IMR-90 (cell line): ENCODE measurements around the gene CYFIP2. TPM values are rescaled to one million over a fixed set of nuclear protein-coding genes. Genes with fewer than 3 reads are reported as not detected.
"Not testable (repeated sequence)": the region's sequence is repeated elsewhere in the genome, so short reads cannot be mapped to it uniquely, and the experiment has no call there.

Experiments used
- ATAC-seq: fragments of 200-7000 bp; cut with Tn5 transposase; 2 replicates; pipeline ENCODE4 v1.9.1; 2020; ENCODE audit warnings: low read depth, mild to moderate bottlenecking, moderate library complexity
- BruUV-seq: library from RNA; stranded (reverse); fragments of 400-500 nt; replicated peaks from 2 replicates; lab custom pipeline; 2021; lab: Mats Ljungman, UMichigan
- CTCF ChIA-PET: fragments of 300-600 bp; formaldehyde crosslinking; extraction: SDS; loops from one replicate; lab custom pipeline; 2021; ENCODE audit warnings: antibody characterized with exemption; lab: Yijun Ruan, JAX
- POLR2A ChIA-PET: fragments of 300-600 bp; sonication (Branson Sonifier 250); formaldehyde crosslinking; loops from one replicate; lab custom pipeline; 2022; ENCODE audit warnings: antibody characterized with exemption; ENCODE audit not compliant: unreplicated experiment; lab: Charles Lee
- DNase-seq: peaks from one replicate; pipeline ENCODE4 v3.0.0; 2013
- H2AFZ ChIP-seq: replicated peaks from 2 replicates; pipeline ENCODE3; 2013; ENCODE audit warnings: low read length, mild to moderate bottlenecking; ENCODE audit not compliant: poor library complexity
- H2AK5ac ChIP-seq: 2 replicates; pipeline ENCODE4 v1.6.1; 2013; ENCODE audit warnings: low read depth, low read length, inconsistent platforms
- H2AK9ac ChIP-seq: replicated peaks from 2 replicates; pipeline ENCODE3; 2013; ENCODE audit warnings: mild to moderate bottlenecking, low read depth, low read length, moderate library complexity; ENCODE audit not compliant: poor library complexity
- H2BK120ac ChIP-seq: 2 replicates; pipeline ENCODE4 v1.6.1; 2013; ENCODE audit warnings: low read depth, low read length, inconsistent platforms
- H2BK15ac ChIP-seq: 3 replicates; pipeline ENCODE4 v1.6.1; 2013; ENCODE audit warnings: low read depth, low read length, inconsistent platforms
- H2BK20ac ChIP-seq: 2 replicates; pipeline ENCODE4 v1.6.1; 2013; ENCODE audit warnings: low read depth, mild to moderate bottlenecking, inconsistent platforms, low read length, moderate library complexity
- H2BK5ac ChIP-seq: 2 replicates; pipeline ENCODE4 v1.6.1; 2013; ENCODE audit warnings: mild to moderate bottlenecking, low read depth, low read length, inconsistent platforms; ENCODE audit not compliant: poor library complexity, severe bottlenecking
- H3K14ac ChIP-seq: replicated peaks from 2 replicates; pipeline ENCODE4 v1.6.1; 2013; ENCODE audit warnings: low read depth, low read length, inconsistent platforms
- H3K18ac ChIP-seq: 2 replicates; pipeline ENCODE4 v1.6.1; 2013; ENCODE audit warnings: low read depth, low read length, control low read depth
- H3K23ac ChIP-seq: 2 replicates; pipeline ENCODE4 v1.6.1; 2013; ENCODE audit warnings: low read depth, low read length, inconsistent platforms
- H3K27ac ChIP-seq: 2 replicates; pipeline ENCODE4 v1.5.1; 2013; ENCODE audit warnings: mild to moderate bottlenecking, control low read depth, low read length; ENCODE audit not compliant: insufficient read depth
- H3K27me3 ChIP-seq: 2 replicates; pipeline ENCODE4 v1.6.1; 2013; ENCODE audit warnings: low read length; ENCODE audit not compliant: control insufficient read depth, insufficient read depth
- H3K36me3 ChIP-seq: 2 replicates; pipeline ENCODE4 v1.6.1; 2013; ENCODE audit warnings: low read length, mixed read lengths; ENCODE audit not compliant: control insufficient read depth, insufficient read depth
- H3K4ac ChIP-seq: 2 replicates; pipeline ENCODE4 v1.6.1; 2013; ENCODE audit warnings: low read depth, low read length, inconsistent platforms
- H3K4me1 ChIP-seq: 2 replicates; pipeline ENCODE4 v1.6.1; 2013; ENCODE audit warnings: low read length, mixed read lengths; ENCODE audit not compliant: control insufficient read depth, insufficient read depth
- H3K4me2 ChIP-seq: 2 replicates; pipeline ENCODE4 v1.6.1; 2013; ENCODE audit warnings: low read depth, mild to moderate bottlenecking, control low read depth, low read length, moderate library complexity
- H3K4me3 ChIP-seq: 2 replicates; pipeline ENCODE4 v1.5.1; 2013; ENCODE audit warnings: low read depth, mild to moderate bottlenecking, control low read depth, low read length, moderate library complexity; ENCODE audit not compliant: insufficient read depth
- H3K56ac ChIP-seq: 2 replicates; pipeline ENCODE4 v1.6.1; 2013; ENCODE audit warnings: low read length, inconsistent platforms; ENCODE audit not compliant: insufficient read depth; ENCODE audit errors: extremely low read depth
- H3K79me1 ChIP-seq, 2 experiments: 2 replicates each; pipeline ENCODE4 v1.6.1; 2013; ENCODE audit warnings: low read length in 2 of 2, inconsistent platforms in 1 of 2, low read depth in 1 of 2
- H3K9ac ChIP-seq: 2 replicates; pipeline ENCODE4 v1.6.1; 2013; ENCODE audit warnings: low read depth, low read length, control low read depth
- H3K9me1 ChIP-seq: 2 replicates; pipeline ENCODE4 v1.6.1; 2013; ENCODE audit warnings: low read length, inconsistent platforms; ENCODE audit not compliant: insufficient read depth
- H3K9me3 ChIP-seq: 2 replicates; pipeline ENCODE4 v1.6.1; 2013; ENCODE audit warnings: low read length; ENCODE audit not compliant: control insufficient read depth, insufficient read depth
- H4K20me1 ChIP-seq: 2 replicates; pipeline ENCODE4 v1.6.1; 2013; ENCODE audit warnings: low read length, inconsistent platforms; ENCODE audit not compliant: insufficient read depth
- H4K5ac ChIP-seq: 2 replicates; pipeline ENCODE4 v1.6.1; 2013; ENCODE audit warnings: mild to moderate bottlenecking, low read depth, low read length, control low read depth
- H4K8ac ChIP-seq, 2 experiments: 2 replicates each; pipeline ENCODE4 v1.6.1; 2013; ENCODE audit warnings: low read depth in 2 of 2, low read length in 2 of 2, control low read depth in 1 of 2, inconsistent platforms in 1 of 2
- H4K91ac ChIP-seq: 2 replicates; pipeline ENCODE4 v1.6.1; 2013; ENCODE audit warnings: low read depth, low read length, inconsistent platforms; ENCODE audit not compliant: insufficient read depth
- BHLHE40 ChIP-seq: fragments of 150-350 bp; IDR thresholded peaks from 2 replicates; pipeline ENCODE4 v1.6.1; 2016; ENCODE audit warnings: mild to moderate bottlenecking, low read depth, low read length
- RAD21 ChIP-seq: IDR thresholded peaks from 2 replicates; pipeline ENCODE4 v1.6.1; 2012; ENCODE audit warnings: low read length, improper control_type of control experiment
- WGBS, 2 experiments: methylation state at CpG; one replicate each; pipeline versions ENCODE4 v1.1.5 to v1.1.7; 2013; ENCODE audit warnings: missing lambda C conversion rate in 2 of 2; ENCODE audit not compliant: insufficient read length in 1 of 2; ENCODE audit errors: extremely low coverage in 2 of 2; 5-methylcytosine and 5-hydroxymethylcytosine counted together
- dilution Hi-C: fragments of 300-500 bp; cut with HindIII; formaldehyde crosslinking; loops from one replicate; pipeline ENCODE4 v1.14.3; 2018; ENCODE audit warnings: low sequenced_read_pairs; ENCODE audit not compliant: unreplicated experiment
- in situ Hi-C: fragments of 300-500 bp; cut with MboI; formaldehyde crosslinking; loops from 3 replicates; pipeline ENCODE4 v1.14.3; 2019; ENCODE audit warnings: low sequenced_read_pairs, inconsistent platforms, mixed read lengths
- intact Hi-C: fragments of 100-400 bp; cut with micrococcal nuclease; formaldehyde crosslinking; loops from 2 replicates; pipeline ENCODE4 v1.10.0; 2022
- polyA plus RNA-seq, 3 experiments: library from polyadenylated mRNA; depleted of rRNA; stranded (reverse); fragments of >200 nt; gene quantifications; 2 replicates each; pipeline ENCODE4 v1.2.3, GENCODE V29; 2012; ENCODE audit warnings: low replicate concordance in 1 of 3
- total RNA-seq: library from RNA; depleted of rRNA; stranded (reverse); fragments of >200 nt; gene quantifications from 2 replicates; pipeline ENCODE4 v1.2.3, GENCODE V29; 2012

Gene CYFIP2
- total and polyA plus RNA-seq, 2 of the 4 experiments (the other 2 are of a cell fraction), result 6.8 to 13.4 TPM

DNA sequence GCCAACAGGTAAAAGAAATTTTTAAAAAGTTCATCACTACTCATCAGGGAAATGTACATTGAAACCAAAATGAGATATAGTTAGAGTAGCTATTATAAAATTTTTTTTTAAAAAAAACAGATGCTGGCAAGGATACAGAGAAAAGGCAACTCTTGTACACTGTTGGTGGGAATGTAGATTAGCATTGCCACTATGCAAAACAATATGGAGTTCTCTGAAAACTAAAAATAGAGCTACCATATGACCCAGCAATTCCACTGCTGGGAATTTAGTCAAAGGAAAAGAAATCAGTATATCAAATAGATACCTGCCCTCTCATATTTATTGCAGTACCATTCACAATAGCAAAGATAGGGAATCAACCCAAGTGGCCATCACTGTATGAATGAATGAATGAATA is 149.9 kb downstream of the CYFIP2 start:
- Histone ChIP-seq H3K56ac (no peak overlapping the region), H2AK9ac (no peak overlapping the region), H3K9me1 (no peaks in the 10 kb centered on the region), H3K27ac (no peak overlapping the region), H3K79me1 (no peaks in the 10 kb centered on the region), H3K14ac (no peak overlapping the region), H3K27me3 (no peaks in the 10 kb centered on the region), H2BK20ac (no peak overlapping the region), H2AK5ac (no peak overlapping the region), H3K4me3 (no peak overlapping the region), H2AFZ (no peak overlapping the region), H2BK15ac (no peak overlapping the region), H4K20me1 (no peaks in the 10 kb centered on the region), H2BK5ac (no peak overlapping the region), H3K4me2 (no peak overlapping the region), H3K9me3 (no peaks in the 10 kb centered on the region), H3K18ac (no peak overlapping the region), H3K9ac (no peak overlapping the region), H4K91ac (no peak overlapping the region), H4K5ac (no peak overlapping the region), H3K23ac (no peak overlapping the region), H4K8ac (no peak overlapping the region), H2BK120ac (no peak overlapping the region), H3K36me3 (no peaks in the 10 kb centered on the region), H3K4ac (no peak overlapping the region), H3K4me1 (no peaks in the 10 kb centered on the region)
- dilution Hi-C loops (no loop called here), in situ Hi-C loops (no loop called here), intact Hi-C loops (no loop called here)
- TF ChIP-seq BHLHE40 (no peak), RAD21 (no peak)
- DNase-seq (no peak), ATAC-seq (no peak)
- ChIA-PET CTCF (no interaction called here), POLR2A (no interaction called here)
- no TSS peak for BruUV-seq

DNA sequence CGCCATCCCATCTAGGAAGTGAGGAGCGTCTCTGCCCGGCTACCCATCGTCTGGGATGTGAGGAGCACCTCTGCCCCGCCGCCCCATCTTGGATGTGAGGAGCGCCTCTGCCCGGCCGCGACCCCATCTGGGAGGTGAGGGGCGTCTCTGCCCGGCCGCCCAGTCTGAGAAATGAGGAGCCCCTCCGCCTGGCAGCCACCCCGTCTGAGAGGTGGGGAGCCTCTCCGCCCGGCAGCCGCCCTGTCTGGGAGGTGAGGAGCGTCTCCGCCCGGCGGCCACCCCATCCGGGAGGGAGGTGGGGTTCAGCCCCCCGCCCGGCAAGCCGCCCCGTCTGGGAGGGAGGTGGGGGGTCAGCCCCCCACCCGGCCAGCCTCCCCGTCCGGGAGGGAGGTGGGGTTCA is 153.6 kb downstream of the CYFIP2 start:
- H3K27ac ChIP-seq, ATAC-seq, intact Hi-C loops, H4K91ac ChIP-seq, H2AFZ ChIP-seq, H3K36me3 ChIP-seq, H3K18ac ChIP-seq, H3K14ac ChIP-seq, in situ Hi-C loops, H4K8ac ChIP-seq, H3K79me1 ChIP-seq, H3K4me2 ChIP-seq, H2BK5ac ChIP-seq, H2AK9ac ChIP-seq, H2AK5ac ChIP-seq, DNase-seq, H3K23ac ChIP-seq, H3K9ac ChIP-seq, H3K4ac ChIP-seq, CTCF ChIA-PET, H3K27me3 ChIP-seq, BruUV-seq, dilution Hi-C loops, H3K9me3 ChIP-seq, H3K4me3 ChIP-seq, H3K4me1 ChIP-seq, H4K20me1 ChIP-seq, H2BK15ac ChIP-seq, POLR2A ChIA-PET, H3K9me1 ChIP-seq, H3K56ac ChIP-seq, H2BK120ac ChIP-seq, H4K5ac ChIP-seq, H2BK20ac ChIP-seq: not testable (repeated sequence)
- WGBS, 2 experiments, result 91% methylated on average over 7 of the region's 30 CpGs; no CpG with 5 or more reads in 1 of the 2 experiments
